IPS DF 19.7 (cell line): ENCODE results near the gene CSTF3.
"Not testable (repeated sequence)": the region's sequence is repeated elsewhere in the genome, so short reads cannot be mapped to it uniquely, and the experiment has no call there.

ENCODE experiments used
- DNase-seq: peaks from one replicate; pipeline ENCODE4 v3.0.0-alpha.2; 2013; ENCODE audit warnings: low read depth, low spot score

The CSTF3 gene

DNA sequence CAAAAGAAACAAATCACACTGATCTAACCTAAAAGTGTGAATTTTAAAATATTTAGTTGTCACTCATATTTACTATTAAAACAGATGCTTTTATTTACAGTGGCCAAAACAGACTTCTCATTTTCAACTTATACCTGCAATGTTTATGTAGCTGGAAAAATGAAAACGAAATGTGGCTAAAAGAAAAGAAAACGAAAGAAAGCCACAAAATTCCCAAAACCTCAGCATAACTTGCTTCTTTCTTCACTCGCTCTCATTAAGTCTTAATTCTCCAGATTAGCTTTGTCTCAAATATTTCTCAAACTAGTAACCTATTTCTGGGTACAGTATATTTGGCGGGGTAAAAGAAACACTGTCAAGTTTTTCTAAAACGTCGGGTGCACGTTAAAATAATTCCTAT, 693 bp downstream of the CSTF3 start:
- DNase-seq = no peak

DNA sequence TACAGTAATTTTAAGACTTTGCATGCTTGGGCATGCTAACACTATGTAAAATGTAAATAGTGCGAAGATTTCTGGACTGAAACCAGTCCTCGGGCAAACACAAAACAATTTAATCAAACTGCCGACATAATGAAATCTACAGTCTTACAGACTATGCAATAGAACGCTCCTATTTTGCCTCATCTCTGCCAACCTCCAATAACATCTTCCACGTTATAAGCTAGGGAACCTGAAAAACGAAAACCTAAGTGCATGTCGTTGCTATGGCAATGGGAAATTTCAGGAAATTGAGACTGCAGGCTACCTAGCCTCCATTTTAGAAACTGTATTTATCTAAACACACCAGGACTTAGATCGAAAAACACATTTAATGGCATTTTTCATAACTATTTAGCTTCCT, 1.1 kb downstream of the CSTF3 start:
- DNase-seq = no peak

DNA sequence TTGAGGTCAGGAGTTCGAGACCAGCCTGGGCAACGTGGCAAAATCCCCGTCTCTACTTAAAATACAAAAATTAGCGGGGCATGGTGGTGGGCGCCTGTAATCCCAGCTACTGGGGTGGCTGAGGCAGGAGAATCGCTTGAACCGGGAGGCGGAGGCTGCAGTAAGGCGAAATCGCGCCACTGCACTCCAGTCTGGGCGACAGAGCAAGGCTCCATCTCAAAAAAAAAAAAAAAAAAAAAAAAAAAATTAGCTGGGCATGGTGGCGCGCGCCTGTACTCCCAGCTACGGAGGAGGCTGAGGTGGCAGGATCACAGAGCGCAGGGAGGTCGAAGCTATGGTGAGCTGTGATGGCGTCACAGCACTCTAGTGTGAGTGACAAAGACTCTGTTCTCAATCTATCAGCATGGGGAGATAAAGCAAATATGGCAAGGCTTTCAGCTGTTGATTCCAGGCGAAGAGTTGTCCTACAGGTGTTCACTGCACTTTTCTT, 1.9 kb downstream of the CSTF3 start:
- DNase-seq = not testable (repeated sequence)

DNA sequence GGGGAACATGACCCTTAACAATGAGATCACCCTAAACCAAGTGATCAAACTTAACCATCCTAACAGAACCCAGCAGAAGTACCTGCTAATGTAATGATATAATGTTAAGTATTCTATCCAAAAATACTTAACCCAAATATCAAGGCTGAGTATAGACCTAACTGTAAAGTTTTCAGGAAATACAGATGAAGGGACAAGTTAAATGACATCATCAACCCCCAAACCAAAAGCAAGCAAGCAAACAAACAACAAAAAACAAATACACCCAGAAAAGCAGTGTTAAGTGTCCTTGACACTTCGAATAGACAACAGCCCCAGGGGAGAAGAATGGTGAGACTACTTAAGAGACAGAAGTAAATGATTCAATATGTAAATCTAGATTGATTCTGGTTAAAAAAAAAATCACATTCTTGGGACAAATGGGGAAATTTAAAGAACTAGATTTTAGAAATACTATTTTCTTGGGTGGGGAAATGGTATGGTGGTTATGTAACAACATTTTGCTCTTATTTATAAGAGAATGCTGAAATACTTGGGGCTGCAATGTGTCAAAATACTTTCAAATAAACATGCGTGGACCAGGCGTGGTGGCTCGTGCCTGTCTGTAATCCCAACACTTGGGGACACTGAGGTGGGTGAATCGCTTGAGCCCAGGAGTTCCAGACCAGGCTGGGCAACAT, 2.5 kb downstream of the CSTF3 start:
- no peak for DNase-seq

DNA sequence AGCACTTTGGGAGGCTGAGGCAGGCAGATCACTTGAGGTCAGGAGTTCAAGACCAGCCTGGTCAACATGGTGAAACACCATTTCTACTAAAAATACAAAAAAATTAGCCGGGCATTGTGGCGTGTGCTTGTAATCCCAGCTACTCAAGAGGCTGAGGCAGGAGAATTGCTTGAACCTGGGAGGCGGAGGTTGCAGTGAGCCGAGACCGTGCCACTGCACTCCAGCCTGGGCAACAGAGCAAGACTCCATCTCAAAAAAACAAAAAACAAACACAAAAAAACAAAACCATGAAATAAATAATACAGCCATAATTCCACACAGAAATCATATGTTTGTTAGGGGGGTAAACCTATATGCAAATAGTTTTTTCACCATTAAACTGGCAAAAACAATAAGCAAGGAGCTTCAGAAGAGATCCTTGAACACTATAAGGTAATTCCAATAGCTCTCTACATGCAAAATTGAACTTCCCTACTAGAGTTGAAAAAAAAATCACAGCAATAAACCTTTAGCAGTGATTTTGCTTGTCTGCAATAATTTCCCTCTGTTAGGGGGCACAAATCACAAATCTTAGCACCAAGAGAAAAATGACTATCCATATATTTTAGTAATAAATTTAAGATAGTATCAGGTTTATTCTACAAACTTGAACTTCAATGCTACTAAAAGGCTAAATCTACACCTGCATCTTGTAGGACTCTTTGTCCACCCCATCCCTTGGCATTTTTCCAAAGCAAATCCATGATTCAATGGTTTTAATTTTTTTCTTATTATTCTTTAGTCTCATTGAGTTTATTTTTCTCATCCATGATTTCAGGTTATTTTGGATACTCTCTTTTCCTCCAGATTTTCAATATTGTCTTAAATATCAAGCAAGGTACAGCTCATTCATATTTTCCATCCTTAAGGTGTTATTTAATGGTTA, 3.9 kb downstream of the CSTF3 start:
- no peak for DNase-seq

DNA sequence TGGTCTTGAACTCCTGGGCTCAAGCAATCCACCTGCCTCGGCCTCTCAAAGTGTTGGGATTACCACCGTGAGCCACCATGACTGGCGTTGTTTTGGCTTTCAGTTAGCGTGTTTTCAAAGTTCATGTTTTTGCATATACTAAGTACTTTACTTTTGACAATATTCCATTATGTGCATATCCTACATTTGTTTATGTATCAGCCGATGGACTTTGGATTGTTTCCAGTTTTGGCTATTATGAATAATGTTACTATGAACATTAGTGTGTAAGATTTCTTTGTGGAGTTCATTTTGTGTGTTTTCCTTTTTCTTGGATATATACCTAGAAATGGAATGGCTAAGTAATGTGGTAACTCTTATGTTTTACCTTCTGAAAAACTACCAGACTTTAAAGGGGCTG, 9.9 kb downstream of the CSTF3 start:
- no peak for DNase-seq

DNA sequence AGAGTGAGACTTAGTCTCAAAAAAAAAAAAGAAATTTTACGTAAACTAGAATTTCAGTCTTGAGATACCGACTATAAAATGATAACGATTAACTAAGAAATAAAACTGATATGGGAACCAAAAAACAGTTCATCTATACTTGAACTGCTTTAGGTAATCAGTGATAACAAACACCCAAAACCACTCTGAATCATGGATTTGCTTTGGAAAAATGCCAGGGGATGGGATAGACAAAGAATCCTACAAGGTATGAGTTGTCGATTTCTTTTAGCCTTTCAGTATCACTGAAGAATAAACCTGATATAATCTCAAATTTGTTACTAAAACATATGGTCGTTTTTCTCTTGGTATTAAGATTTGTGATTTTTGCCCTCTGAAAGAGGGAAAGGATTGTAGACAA, 13.7 kb downstream of the CSTF3 start:
- DNase-seq = no peak

DNA sequence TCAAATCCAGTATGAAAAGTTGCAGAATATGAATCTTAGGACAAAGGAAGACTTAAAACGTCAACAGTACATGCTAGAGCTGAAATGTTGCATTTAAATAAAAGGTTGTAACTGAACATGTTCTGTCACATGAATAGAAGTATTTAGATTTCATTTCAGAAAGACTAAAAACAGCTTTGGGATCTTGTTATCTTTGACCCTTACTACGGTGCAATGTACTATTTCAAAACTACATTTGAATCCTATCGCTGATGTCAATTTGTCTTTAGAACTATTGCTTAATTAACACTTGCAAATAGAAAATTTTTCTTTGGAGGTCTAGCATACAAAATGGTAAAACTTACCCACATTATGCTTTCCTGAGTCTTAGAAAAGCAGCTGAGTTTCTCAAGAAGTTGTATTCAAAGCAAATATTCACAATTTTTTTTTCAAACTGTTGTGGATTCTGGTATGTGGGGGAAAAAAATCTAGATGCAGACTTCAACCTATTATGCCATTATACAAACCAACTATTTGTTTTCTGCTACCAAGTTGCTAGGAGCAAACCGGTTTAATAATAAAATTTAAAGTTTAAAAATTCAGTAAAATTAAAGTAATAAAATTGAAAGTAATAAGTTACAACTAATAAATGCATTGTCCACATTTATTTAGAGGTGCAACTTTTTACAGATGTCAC, 25.4 kb downstream of the CSTF3 start:
- DNase-seq = no peak

DNA sequence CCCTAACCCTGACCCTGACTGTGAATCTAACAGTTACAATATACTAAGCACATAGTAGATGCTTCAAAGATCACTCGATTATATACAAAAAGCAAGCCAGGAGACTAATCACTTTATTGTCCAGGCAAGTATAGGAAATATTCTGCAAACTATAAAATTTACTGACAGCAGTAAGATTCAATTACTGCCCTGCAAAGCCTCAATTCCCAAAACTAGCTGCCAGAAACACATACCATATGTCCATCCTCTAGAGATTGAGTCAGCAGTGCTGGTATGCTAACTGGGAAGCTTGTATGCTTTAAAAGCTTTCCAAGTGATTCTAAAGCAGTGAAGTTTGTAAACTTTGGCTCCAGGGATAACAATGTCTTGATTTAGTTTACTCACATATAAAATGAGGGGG, 26.1 kb downstream of the CSTF3 start:
- no peak for DNase-seq

DNA sequence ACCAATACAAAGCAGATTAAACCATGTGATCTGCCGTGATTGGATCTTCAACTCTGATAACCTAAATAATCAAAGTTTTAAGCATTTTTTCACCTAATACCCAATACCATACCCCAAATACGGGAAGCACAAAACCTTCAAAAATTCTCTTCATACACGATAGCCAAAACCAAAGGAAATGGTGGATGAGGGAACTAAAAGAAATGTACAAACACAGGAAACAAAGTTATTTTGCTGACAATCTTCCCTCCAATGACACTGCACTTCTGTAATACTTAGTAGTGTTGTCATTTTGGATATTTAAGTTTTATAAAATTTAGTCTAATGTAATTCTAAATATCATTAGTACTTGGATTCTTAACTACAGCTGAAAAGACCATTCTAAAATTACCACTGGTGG, 27.0 kb downstream of the CSTF3 start:
- no peak for DNase-seq

DNA sequence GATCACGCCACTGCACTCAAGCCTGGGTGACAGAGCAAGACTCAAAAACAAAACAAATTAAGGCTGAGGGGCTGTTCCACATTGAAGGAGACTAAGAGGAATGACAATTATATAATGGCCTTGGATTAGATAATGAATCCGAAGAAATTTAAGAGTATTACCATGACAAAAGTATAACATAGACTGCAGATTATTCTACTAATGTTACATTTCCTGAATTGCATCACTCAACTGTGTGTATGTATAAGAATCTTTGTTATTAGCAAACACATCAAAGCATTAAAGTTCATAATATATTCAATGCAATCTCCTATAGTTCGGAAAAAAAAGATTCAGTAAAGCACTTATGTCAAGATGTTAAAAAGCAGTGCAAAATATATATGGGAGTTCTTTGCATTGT, 27.5 kb downstream of the CSTF3 start:
- DNase-seq = no peak

DNA sequence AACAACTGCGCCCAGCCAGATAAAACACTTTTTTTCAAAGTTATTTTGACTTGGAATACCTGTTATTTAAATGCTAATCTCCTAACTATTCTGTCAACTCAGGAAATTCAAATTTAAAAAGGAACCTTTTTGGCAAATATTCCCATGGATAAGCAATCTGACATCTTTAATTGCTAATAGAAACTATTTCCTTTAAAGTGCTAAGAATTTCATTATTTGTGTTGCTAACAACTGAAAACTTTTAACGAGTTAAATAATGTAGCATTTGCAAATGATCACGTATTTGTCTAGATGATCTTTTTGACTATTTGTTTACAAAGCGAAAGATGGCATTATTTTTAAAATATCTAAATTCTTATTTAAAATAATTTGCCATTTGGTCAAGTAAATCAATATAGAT, 28.8 kb downstream of the CSTF3 start:
- DNase-seq = no peak

DNA sequence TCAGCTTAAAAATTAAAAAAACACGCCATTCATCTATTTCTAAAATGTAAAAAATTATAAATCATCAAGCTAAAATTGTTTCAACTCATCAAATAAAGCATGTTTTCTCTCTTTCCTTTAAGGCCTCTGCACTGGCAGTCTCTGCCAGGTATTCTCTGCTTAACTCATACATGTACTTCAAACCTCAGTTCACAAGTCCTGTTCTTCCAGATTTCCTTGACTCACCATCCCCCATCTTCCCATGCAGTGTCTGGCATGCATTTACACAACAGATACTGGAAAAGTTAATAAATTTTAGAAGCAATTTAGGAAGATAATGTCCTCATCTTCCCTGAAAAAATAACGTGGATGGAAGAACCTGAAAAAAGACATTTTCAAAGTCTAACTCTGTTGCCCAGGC, 32.5 kb downstream of the CSTF3 start:
- no peak for DNase-seq

DNA sequence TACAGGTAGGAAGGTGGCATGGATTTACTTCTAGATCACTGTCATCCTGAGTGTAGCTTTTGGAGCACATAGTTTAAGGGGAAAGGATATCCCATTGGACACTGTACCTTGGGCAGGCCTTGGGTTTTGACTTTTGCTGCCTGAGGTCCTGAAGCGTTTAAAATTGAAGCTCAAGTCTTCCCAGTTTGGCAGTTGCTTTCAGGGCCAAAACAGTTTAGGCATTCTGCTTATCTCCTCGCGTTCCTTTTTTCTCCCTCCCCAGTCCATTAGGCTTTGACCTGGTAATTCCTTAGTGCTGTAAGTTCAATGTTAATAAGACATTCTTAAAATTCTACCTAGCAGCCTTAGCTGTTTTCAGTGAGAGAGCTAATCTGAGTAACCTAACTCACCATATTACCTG, 35.7 kb downstream of the CSTF3 start:
- no peak for DNase-seq

DNA sequence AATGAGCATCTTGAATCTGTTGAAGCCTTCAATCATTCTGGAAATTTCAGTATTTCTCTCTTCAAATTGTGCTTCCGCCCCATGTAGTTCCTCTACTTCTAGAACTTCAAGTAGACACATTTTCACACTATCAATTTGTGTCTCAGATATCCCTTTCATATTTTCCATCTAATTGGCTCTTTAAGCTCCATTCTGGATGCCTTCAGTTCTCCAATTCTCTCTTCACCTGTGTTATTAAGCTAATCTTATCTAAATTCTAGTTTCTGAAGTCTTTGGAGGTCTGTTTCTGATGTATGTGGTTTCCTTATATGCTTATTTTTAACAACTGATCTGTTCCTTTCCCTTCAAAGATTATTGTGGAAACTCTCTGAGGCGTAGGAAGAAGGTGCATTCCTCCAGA, 36.3 kb downstream of the CSTF3 start:
- DNase-seq = no peak

DNA sequence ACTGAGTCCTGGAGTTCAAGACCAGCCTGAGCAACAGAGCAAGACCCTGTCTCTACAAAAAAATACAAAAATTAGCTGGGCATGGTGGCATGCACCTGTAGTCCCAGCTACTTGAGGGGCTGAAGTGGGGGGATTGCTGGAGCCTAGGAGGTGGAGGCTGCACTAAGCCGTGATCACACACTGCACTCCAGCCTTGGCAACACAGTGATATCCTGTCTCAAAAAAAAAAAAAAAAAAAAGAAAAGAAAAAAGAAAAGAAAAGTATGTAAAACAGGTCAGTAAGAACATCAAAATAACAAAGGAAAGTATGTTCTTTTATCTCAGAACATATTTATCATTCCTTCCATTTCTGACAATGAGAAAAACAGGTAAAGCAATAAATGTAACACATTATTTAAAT, 38.6 kb downstream of the CSTF3 start:
- not testable (repeated sequence) for DNase-seq

DNA sequence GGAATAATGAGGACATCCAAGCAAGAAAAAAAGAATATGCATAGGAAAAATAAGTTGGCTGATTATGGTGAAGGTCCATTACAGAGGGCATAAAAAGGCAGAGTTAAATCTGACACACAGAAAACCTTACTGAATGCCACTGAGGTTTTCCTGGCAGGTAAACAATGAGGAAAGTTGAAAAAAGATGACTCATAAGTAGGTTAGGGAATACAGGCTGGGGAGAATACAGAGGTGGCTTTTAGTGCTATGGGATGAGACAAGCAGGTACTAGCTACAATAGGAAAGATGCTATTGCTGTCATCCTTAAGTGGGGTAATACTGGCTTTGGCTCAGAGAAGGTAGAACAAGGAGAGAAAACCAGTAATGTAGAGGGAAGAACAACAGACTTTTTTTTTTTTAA, 44.7 kb downstream of the CSTF3 start:
- no peak for DNase-seq

DNA sequence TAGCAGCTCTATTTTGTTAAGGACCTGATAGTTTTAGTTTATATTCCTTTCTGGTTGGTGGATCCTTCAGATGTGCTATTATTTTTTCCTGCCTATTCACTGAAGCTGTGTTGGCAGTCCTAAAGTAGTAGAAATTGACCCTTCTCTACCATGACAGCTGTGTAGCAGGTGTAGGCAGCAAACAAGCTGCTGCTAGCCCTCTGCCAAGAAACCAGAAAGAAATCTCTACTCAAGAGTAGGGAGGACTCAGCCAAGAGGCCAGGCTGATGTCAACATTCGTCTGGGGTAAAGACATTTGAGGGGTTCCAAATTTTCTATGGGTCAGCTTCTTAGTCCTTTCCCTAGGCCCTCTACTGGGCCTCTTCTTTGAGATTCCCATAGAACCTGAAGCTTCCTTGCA, 51.2 kb downstream of the CSTF3 start:
- DNase-seq = no peak

DNA sequence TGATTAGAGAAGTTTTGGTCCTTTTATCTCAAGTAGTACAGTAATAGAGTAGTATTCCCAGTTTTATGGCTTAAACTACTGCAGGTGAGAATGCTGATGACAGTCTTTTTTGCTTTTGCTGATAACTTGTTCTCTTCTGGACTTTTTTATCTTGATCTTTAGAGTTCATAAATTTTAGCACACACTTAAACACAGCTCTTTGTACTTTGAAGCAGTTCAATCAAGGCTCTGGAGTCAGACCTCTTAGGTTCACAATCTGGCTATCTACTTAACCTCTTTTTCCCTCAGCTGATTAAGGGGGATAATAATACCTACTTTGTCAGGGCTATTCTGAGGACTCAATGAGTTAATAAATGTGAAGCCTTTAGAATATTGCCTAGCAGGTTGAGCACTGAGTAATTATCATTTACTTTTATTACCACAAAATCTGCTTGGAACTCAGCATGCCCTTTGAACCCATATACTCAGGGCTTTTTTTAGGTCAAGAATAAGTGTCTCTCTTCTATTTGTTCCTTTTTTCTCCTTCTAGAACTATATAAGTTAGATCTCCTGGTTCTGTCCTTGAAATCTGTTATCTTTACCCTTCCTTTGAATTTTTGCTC, 51.9 kb downstream of the CSTF3 start:
- no peak for DNase-seq

DNA sequence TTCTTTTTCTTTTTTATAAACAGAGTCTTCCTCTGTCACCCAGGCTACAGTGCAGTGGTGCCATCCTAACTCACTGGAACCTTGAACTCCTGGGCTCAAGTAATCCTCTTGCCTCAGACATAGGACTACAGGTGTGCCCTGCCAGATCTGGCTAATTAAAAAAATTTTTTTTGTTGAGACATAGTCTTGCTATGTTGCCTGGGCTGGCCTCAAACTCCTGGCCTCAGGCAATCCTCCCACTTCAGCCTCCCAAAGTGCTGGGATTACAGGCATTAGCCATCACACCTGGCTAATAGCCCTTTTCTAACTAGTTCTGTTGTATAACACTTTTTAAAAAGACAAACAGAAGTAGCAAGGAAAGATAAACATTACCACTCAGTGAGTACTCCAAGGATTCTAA, 57.4 kb downstream of the CSTF3 start:
- DNase-seq = no peak

DNA sequence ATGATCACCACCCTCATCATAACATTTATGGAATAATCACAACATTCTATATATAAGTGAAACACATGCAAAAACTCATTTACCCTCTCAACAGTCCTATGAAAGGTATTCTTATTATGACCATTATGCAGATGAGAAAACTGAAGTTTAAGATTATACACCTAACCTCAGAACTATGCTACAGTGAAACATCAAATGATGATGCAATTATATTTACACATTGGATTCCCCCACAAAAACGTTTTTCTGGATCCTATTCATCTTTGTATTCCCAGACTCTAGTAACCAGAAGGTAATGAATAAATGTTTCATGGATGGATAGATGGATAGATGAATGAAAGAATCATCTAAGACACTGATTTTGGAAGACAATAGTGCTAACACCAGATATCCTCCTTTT, 67.1 kb downstream of the CSTF3 start:
- no peak for DNase-seq

DNA sequence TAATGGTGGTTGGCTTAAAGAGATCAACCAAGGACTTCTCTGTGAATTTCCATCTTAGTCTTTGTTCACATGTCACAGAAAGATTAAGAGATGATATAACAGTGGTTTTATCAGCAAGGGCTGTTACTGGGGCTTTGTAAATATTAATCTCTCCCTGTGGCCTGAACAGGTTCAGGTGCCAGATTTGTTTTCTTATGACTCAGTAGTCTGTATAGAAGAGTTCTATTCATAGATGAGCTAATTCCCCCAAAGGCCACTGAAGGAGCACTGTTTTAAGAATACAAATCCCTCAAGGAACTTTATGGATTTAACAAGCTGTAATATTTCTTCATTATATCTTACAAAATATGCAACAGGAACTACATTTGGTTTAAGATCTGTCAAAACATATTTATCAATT, 71.5 kb downstream of the CSTF3 start:
- DNase-seq = no peak
